GM12878 (cell line): ENCODE data around the gene PRR7. TPM values are rescaled to one million over a fixed set of nuclear protein-coding genes. Genes with fewer than 3 reads are reported as not detected.

ENCODE experiments used
- ATAC-seq: fragments of 200-7000 bp; cut with Tn5 transposase; 3 replicates; pipeline ENCODE4 v1.9.1; 2020; ENCODE audit warnings: mild to moderate bottlenecking, moderate library complexity
- BruUV-seq: library from RNA; stranded (reverse); fragments of 400-500 nt; replicated peaks from 2 replicates; lab custom pipeline; 2021; lab: Mats Ljungman, UMichigan
- CTCF ChIA-PET: fragments of 300-600 bp; sonication (Branson Sonifier 250); formaldehyde crosslinking; extraction: SDS; loops from one replicate; lab custom pipeline; 2021; ENCODE audit warnings: inconsistent platforms; lab: Yijun Ruan, JAX
- POLR2A ChIA-PET: fragments of 350-600 bp; formaldehyde crosslinking; extraction: SDS; loops from one replicate; lab custom pipeline; 2021; ENCODE audit warnings: inconsistent platforms; lab: Charles Lee
- RAD21 ChIA-PET: fragments of 300-600 bp; sonication (Branson Sonifier 250); formaldehyde crosslinking; loops from one replicate; lab custom pipeline; 2023; ENCODE audit warnings: antibody characterized with exemption; ENCODE audit not compliant: unreplicated experiment; lab: Charles Lee
- SMC1A ChIA-PET: fragments of 300-600 bp; sonication (Branson Sonifier 250); formaldehyde crosslinking; loops from one replicate; lab custom pipeline; 2023; ENCODE audit not compliant: unreplicated experiment, uncharacterized antibody; lab: Charles Lee
- DNase-seq: peaks from one replicate; pipeline ENCODE4 v3.0.0-alpha.2; 2011; ENCODE audit warnings: low read depth, low spot score
- FAIRE-seq: peaks from 3 replicates; lab custom pipeline; 2011; peaks lifted over from hg19 to GRCh38; lab: Jason Lieb, UNC
- H2AFZ ChIP-seq: 2 replicates; pipeline ENCODE4 v1.6.0; 2011; ENCODE audit warnings: low read depth, low read length, control low read depth; ENCODE audit not compliant: control insufficient read depth
- H3K27ac ChIP-seq: 2 replicates; pipeline ENCODE4 v1.5.1; 2011; ENCODE audit warnings: control low read depth; ENCODE audit not compliant: control insufficient read depth, insufficient read depth
- H3K27me3 ChIP-seq, 2 experiments: replicated peaks in 1 of 2; 2 replicates each; pipeline versions ENCODE4 v1.6.0 to v1.6.1; 2011; ENCODE audit warnings: low read length in 1 of 2; ENCODE audit not compliant: control insufficient read depth in 2 of 2, insufficient read depth in 2 of 2
- H3K36me3 ChIP-seq, 2 experiments: 2 replicates each; pipeline ENCODE4 v1.5.1; 2011; ENCODE audit warnings: low read length in 1 of 2; ENCODE audit not compliant: control insufficient read depth in 2 of 2, insufficient read depth in 2 of 2
- H3K4me1 ChIP-seq: 2 replicates; pipeline ENCODE4 v1.6.1; 2011; ENCODE audit warnings: mild to moderate bottlenecking, low read length, moderate library complexity, mixed read lengths; ENCODE audit not compliant: control insufficient read depth, insufficient read depth
- H3K4me2 ChIP-seq: 2 replicates; pipeline ENCODE4 v1.6.0; 2011; ENCODE audit warnings: control low read depth; ENCODE audit not compliant: control insufficient read depth, insufficient read depth
- H3K4me3 ChIP-seq: fragments of 200-600 bp; sonication (generic); 2 replicates; pipeline ENCODE4 v1.5.1; 2016
- H3K79me2 ChIP-seq: 2 replicates; pipeline ENCODE4 v1.6.0; 2011; ENCODE audit warnings: low read length; ENCODE audit not compliant: control insufficient read depth, insufficient read depth
- H3K9ac ChIP-seq: 2 replicates; pipeline ENCODE4 v1.8.0; 2011; ENCODE audit warnings: low read length, control low read depth, mixed read lengths; ENCODE audit not compliant: control insufficient read depth, insufficient read depth
- H3K9me3 ChIP-seq: replicated peaks from 3 replicates; pipeline ENCODE4 v1.5.1; 2011; ENCODE audit warnings: mild to moderate bottlenecking, low read length; ENCODE audit not compliant: control insufficient read depth, insufficient read depth
- H4K20me1 ChIP-seq: 2 replicates; pipeline ENCODE4 v1.6.0; 2011; ENCODE audit not compliant: control insufficient read depth, insufficient read depth
- BCL11A ChIP-seq: IDR thresholded peaks from 2 replicates; pipeline ENCODE4 v1.6.1; 2011; ENCODE audit warnings: low read depth, low read length
- BCL3 ChIP-seq: IDR thresholded peaks from 2 replicates; pipeline ENCODE4 v1.6.1; 2011; ENCODE audit warnings: borderline replicate concordance, low read depth, mild to moderate bottlenecking, moderate library complexity, low read length; ENCODE audit not compliant: insufficient read depth, poor library complexity, severe bottlenecking
- CBFB ChIP-seq: IDR thresholded peaks from 2 replicates; pipeline ENCODE4 v1.6.1; 2016; ENCODE audit warnings: antibody characterized with exemption, low read depth
- EGR1 ChIP-seq, 2 experiments: IDR thresholded peaks; 1 replicate in 1 of 2; 2 replicates in 1 of 2; pipeline ENCODE4 v1.6.1; 2011 to 2012; ENCODE audit warnings: low read depth in 2 of 2, low read length in 2 of 2, borderline replicate concordance in 1 of 2, mild to moderate bottlenecking in 1 of 2, moderate library complexity in 1 of 2
- IRF3 ChIP-seq: fragments of 450-650 bp; IDR thresholded peaks from 2 replicates; pipeline ENCODE4 v1.6.1; 2014; ENCODE audit warnings: mild to moderate bottlenecking
- KDM1A ChIP-seq: fragments of 200-600 bp; sonication (generic); IDR thresholded peaks from 2 replicates; pipeline ENCODE4 v1.6.1; 2016; ENCODE audit warnings: borderline replicate concordance
- LARP7 ChIP-seq: fragments of 450-650 bp; IDR thresholded peaks from 2 replicates; pipeline ENCODE4 v1.6.1; 2017; ENCODE audit warnings: mild to moderate bottlenecking
- MEF2B ChIP-seq: fragments of 450-650 bp; IDR thresholded peaks from 2 replicates; pipeline ENCODE4 v1.6.1; 2018; ENCODE audit warnings: mild to moderate bottlenecking, moderate library complexity; ENCODE audit not compliant: partially characterized antibody, poor library complexity, severe bottlenecking
- POLR2A ChIP-seq: IDR thresholded peaks from 2 replicates; pipeline ENCODE4 v1.6.1; 2011; ENCODE audit warnings: low read depth, mild to moderate bottlenecking, low read length
- POU2F2 ChIP-seq: IDR thresholded peaks from 3 replicates; pipeline ENCODE4 v1.6.1; 2011; ENCODE audit warnings: low read depth, mild to moderate bottlenecking, low read length, borderline replicate concordance
- TARDBP ChIP-seq: IDR thresholded peaks from 2 replicates; pipeline ENCODE4 v1.6.1; 2016; ENCODE audit warnings: borderline replicate concordance
- WRNIP1 ChIP-seq: IDR thresholded peaks from 2 replicates; pipeline ENCODE4 v1.6.1; 2011; ENCODE audit warnings: low read depth, low read length, improper control_type of control experiment, borderline replicate concordance
- YBX1 ChIP-seq: fragments of 450-650 bp; IDR thresholded peaks from 2 replicates; pipeline ENCODE4 v1.6.1; 2016; ENCODE audit warnings: antibody characterized with exemption
- YY1 ChIP-seq: IDR thresholded peaks from 2 replicates; pipeline ENCODE4 v1.6.1; 2011; ENCODE audit warnings: low read depth, mild to moderate bottlenecking, low read length
- ZZZ3 ChIP-seq: IDR thresholded peaks from 2 replicates; pipeline ENCODE4 v1.6.1; 2011; ENCODE audit warnings: low read depth; ENCODE audit not compliant: control insufficient read depth, insufficient read length
- WGBS: methylation state at CpG from one replicate; pipeline ENCODE4 v1.1.6; 2016; ENCODE audit warnings: low lambda C conversion rate; ENCODE audit not compliant: insufficient replicate concordance, insufficient coverage; ENCODE audit errors: missing lambda C conversion rate; 5-methylcytosine and 5-hydroxymethylcytosine counted together
- in situ Hi-C: fragments of 300-500 bp; cut with MboI; formaldehyde crosslinking; loops from 9 replicates; pipeline ENCODE4 v1.14.3; 2018; ENCODE audit warnings: mixed read lengths
- intact Hi-C: fragments of 100-400 bp; cut with micrococcal nuclease; formaldehyde crosslinking; loops from one replicate; pipeline ENCODE4 v1.14.2; 2022; ENCODE audit not compliant: unreplicated experiment
- polyA plus RNA-seq, 11 experiments: library from polyadenylated mRNA; depleted of rRNA in 4 of 11; unstranded in 6 of 11; stranded (reverse) in 5 of 11; fragments of >200 nt; fragmentation: Nextera tagmentation in 4 of 11; fragmentation: Illumina TruSeq in 1 of 11; extraction: Ambion mirVana in 4 of 11; extraction: Trizol in 1 of 11; gene quantifications; 1 replicate in 1 of 11; 2 replicates in 10 of 11; pipeline versions ENCODE4 v1.2.1 to v1.2.3, GENCODE V29; 2011 to 2016; ENCODE audit warnings: inconsistent platforms in 2 of 11, missing spikeins in 2 of 11, low read depth in 1 of 11
- total RNA-seq, 4 experiments: library from RNA; depleted of rRNA in 3 of 4; stranded (reverse); fragments of >200 nt in 3 of 4; fragmentation: Illumina TruSeq in 1 of 4; extraction: Trizol in 1 of 4; gene quantifications; 2 replicates each; pipeline versions ENCODE4 v1.2.1 to v1.2.3, GENCODE V29; 2013 to 2021

PRR7 gene
- total and polyA plus RNA-seq, 10 of the 15 experiments (the other 5 are each of a cell fraction or from before 2014, with no cell fraction given): 0.09 to 18.8 (median 4.6) TPM; not detected in 2

- peak; percentile 71 for ATAC-seq
- Histone ChIP-seq H3K9ac (peak within 1 kb of the TSS; percentile 61), H2AFZ (peak within 1 kb of the TSS; percentile 56), H3K4me2 (peak within 1 kb of the TSS; percentile 89), H4K20me1 (no peaks in the 10 kb centered on the region), H3K27ac (peak within 1 kb of the TSS; percentile 2; the same call in 1 of the 2 replicates), H3K4me1 (peaks cover 12% of the 10 kb centered on the region), H3K27me3 (no peaks in the 10 kb centered on the region), H3K4me3 (peak within 1 kb of the TSS; percentile 46), H3K36me3 (no peaks in the 10 kb centered on the region), H3K9me3 (no peaks in the 10 kb centered on the region), H3K79me2 (peaks cover 4% of the 10 kb centered on the region; the same call in 1 of the 2 replicates)
- TF ChIP-seq WRNIP1: no peak
- no peak for TF ChIP-seq KDM1A
- peak; percentile 60; the same call in 1 of the 2 replicates for TF ChIP-seq POLR2A
- peak in 1 of 2 experiments; percentile 64; a peak in 1 of 3 replicates for TF ChIP-seq EGR1 (IDR thresholded peaks at IDR 0.05; ENCODE audit: borderline replicate concordance in 1 of 2, low read depth in 2 of 2, low read length in 2 of 2)
- 0 out of 2 replicates have a peak, but pooled peaks have one; percentile 9 for TF ChIP-seq YY1
- POLR2A ChIA-PET: interaction anchor here (1.0 to 1.4 kb wide), 2 partner anchors 19 to 36 kb away, joined by 3 to 6 read pairs; partner anchors contain the start of gene DOK3
- intact Hi-C loops (no loop called here), in situ Hi-C loops (no loop called here)
- RAD21 ChIA-PET: interaction anchor here (0.7 to 2.0 kb wide), 5 partner anchors 16 to 28 kb away, joined by 4 to 7 read pairs (median 5); partner anchors contain the start of gene PDLIM7
- CTCF ChIA-PET: interaction anchor here (0.9 to 2.4 kb wide), 4 partner anchors 18 to 71 kb away, joined by 3 to 13 read pairs (median 3); no protein-coding TSS in a partner anchor
- no peak for DNase-seq
- WGBS: 0% methylated on average over 2 of the region's 69 CpGs
- SMC1A ChIA-PET: no interaction called here
- FAIRE-seq: no peak
- BruUV-seq: no TSS peak
These were observed 26.9 kb downstream of the PRR7 start, which contains the start of gene DBN1 for GRCh38 chr5:177473443-177474001. TSS of gene DBN1 (minus strand) at chr5:177473634. CDS start at chr5:177473521, 113 bp downstream.

GRCh38 chr5:177474002-177474476, 27.4 kb downstream of the PRR7 start:
- FAIRE-seq: no peak
- CTCF ChIA-PET: interaction anchor here (1.0 to 2.1 kb wide), 3 partner anchors 18 to 71 kb away, joined by 3 to 8 read pairs (median 3); no protein-coding TSS in a partner anchor
- H3K27ac ChIP-seq: no peak overlapping the region
- DNase-seq: no peak
- RAD21 ChIA-PET: interaction anchor here (1.9 kb wide), 1 partner anchor 27 kb away, joined by 4 read pairs; no protein-coding TSS in a partner anchor
- intact Hi-C loops (no loop called here), in situ Hi-C loops (no loop called here)
- WGBS: 29% methylated on average over 7 of the region's 7 CpGs
- SMC1A ChIA-PET: no interaction called here
- no TSS peak for BruUV-seq
- H3K4me1 ChIP-seq: peaks cover 15% of the 10 kb centered on the region
- no peaks in the 10 kb centered on the region for H4K20me1 ChIP-seq
- POLR2A ChIA-PET: interaction anchor here (1.0 kb wide), 1 partner anchor 19 kb away, joined by 3 read pairs; no protein-coding TSS in a partner anchor
- no peak overlapping the region for H2AFZ ChIP-seq
- no peak for ATAC-seq
- H3K4me2 ChIP-seq: no peak overlapping the region
- no peaks in the 10 kb centered on the region for H3K27me3 ChIP-seq
- H3K79me2 ChIP-seq: peaks cover 4% of the 10 kb centered on the region; the same call in 1 of the 2 replicates
- no peaks in the 10 kb centered on the region for H3K9me3 ChIP-seq
- no peak overlapping the region for H3K9ac ChIP-seq
- H3K4me3 ChIP-seq: no peak overlapping the region
- no peaks in the 10 kb centered on the region for H3K36me3 ChIP-seq
- no peak for TF ChIP-seq YBX1
- no peak for TF ChIP-seq IRF3
- TF ChIP-seq TARDBP: no peak
- TF ChIP-seq ZZZ3: no peak
- TF ChIP-seq LARP7: no peak
- TF ChIP-seq POU2F2: no peak
- TF ChIP-seq MEF2B: no peak
- TF ChIP-seq CBFB: no peak
- no peak for TF ChIP-seq BCL11A
- TF ChIP-seq BCL3: no peak
